B cell (primary cell): ENCODE results near the gene FRMD4A. TPM values are rescaled to one million over a fixed set of nuclear protein-coding genes. Genes with fewer than 3 reads are reported as not detected.

Experiments used
- ATAC-seq: fragments of 200-7000 bp; cut with Tn5 transposase; one replicate; pipeline ENCODE4 v1.10.0; 2021; ENCODE audit warnings: low read depth, mild to moderate bottlenecking, moderate number of reproducible peaks, moderate library complexity
- CTCF ChIA-PET: fragments of 350-600 bp; sonication (Branson Sonifier 250); formaldehyde crosslinking; loops from one replicate; lab custom pipeline; 2021; ENCODE audit warnings: antibody characterized with exemption, inconsistent platforms; lab: Charles Lee
- POLR2A ChIA-PET: fragments of 350-600 bp; sonication (Branson Sonifier 250); formaldehyde crosslinking; loops from one replicate; lab custom pipeline; 2021; ENCODE audit warnings: antibody characterized with exemption; lab: Charles Lee
- DNase-seq: peaks from one replicate; pipeline ENCODE4 v3.0.0; 2013
- H2AFZ ChIP-seq: 2 replicates; pipeline ENCODE4 v1.6.1; 2012; ENCODE audit warnings: mild to moderate bottlenecking, low read depth, low read length; ENCODE audit not compliant: insufficient read depth, poor library complexity, severe bottlenecking
- H3K27ac ChIP-seq, 2 donors: 1 replicate in 1 of 2; 2 replicates in 1 of 2; pipeline ENCODE4 v1.5.1; 2012 to 2013; ENCODE audit warnings: low read length in 2 of 2, mild to moderate bottlenecking in 2 of 2, moderate library complexity in 1 of 2
- H3K27me3 ChIP-seq, 4 experiments: fragments of 200-600 bp in 1 of 4; sonication (generic) in 1 of 4; replicated peaks in 1 of 4; 1 replicate in 2 of 4; 2 replicates in 2 of 4; pipeline versions ENCODE4 v1.6.1 to v1.7.0; 2013 to 2016; ENCODE audit warnings: low read length in 3 of 4, mild to moderate bottlenecking in 2 of 4, mixed read lengths in 1 of 4, moderate library complexity in 1 of 4; ENCODE audit not compliant: insufficient read depth in 4 of 4, control insufficient read depth in 3 of 4; ENCODE audit errors: control extremely low read depth in 1 of 4
- H3K36me3 ChIP-seq, 2 experiments: replicated peaks in 1 of 2; 1 replicate in 1 of 2; 2 replicates in 1 of 2; pipeline versions ENCODE4 v1.6.1 to v1.7.1; 2013; ENCODE audit warnings: low read length in 1 of 2; ENCODE audit not compliant: insufficient read depth in 2 of 2, control insufficient read depth in 1 of 2; ENCODE audit errors: control extremely low read depth in 1 of 2, extremely low read depth in 1 of 2
- H3K4me1 ChIP-seq, 2 donors: fragments of 200-600 bp in 1 of 2; sonication (generic) in 1 of 2; 1 replicate in 1 of 2; 2 replicates in 1 of 2; pipeline versions ENCODE4 v1.5.1 to v1.6.1; 2013 to 2017; ENCODE audit warnings: low read length in 2 of 2; ENCODE audit not compliant: control insufficient read depth in 2 of 2, insufficient read depth in 2 of 2
- H3K4me2 ChIP-seq: replicated peaks from 2 replicates; pipeline ENCODE3; 2012; ENCODE audit warnings: mild to moderate bottlenecking, low read depth, low read length; ENCODE audit not compliant: poor library complexity, severe bottlenecking
- H3K4me3 ChIP-seq, 5 experiments: fragments of 200-600 bp in 1 of 5; sonication (generic) in 1 of 5; 1 replicate in 3 of 5; 2 replicates in 2 of 5; pipeline versions ENCODE4 v1.5.1 to v1.7.0; 2011 to 2016; ENCODE audit warnings: low read length in 4 of 5, mild to moderate bottlenecking in 4 of 5, low read depth in 2 of 5, control low read depth in 1 of 5, moderate library complexity in 1 of 5; ENCODE audit not compliant: insufficient read depth in 1 of 5; ENCODE audit errors: control extremely low read depth in 1 of 5, extremely low read depth in 1 of 5
- H3K79me2 ChIP-seq: fragments of 200-600 bp; sonication (generic); one replicate; pipeline ENCODE4 v1.6.0; 2016; ENCODE audit warnings: low read length; ENCODE audit not compliant: control insufficient read depth, insufficient read depth
- H3K9ac ChIP-seq: fragments of 200-600 bp; sonication (generic); 2 replicates; pipeline ENCODE4 v1.6.1; 2017; ENCODE audit warnings: mild to moderate bottlenecking, low read length, moderate library complexity
- H3K9me3 ChIP-seq, 3 donors: one replicate each; pipeline versions ENCODE4 v1.6.1 to v1.7.1; 2013; ENCODE audit warnings: low read length in 2 of 3; ENCODE audit not compliant: control insufficient read depth in 2 of 3, insufficient read depth in 1 of 3; ENCODE audit errors: control extremely low read depth in 1 of 3
- H4K20me1 ChIP-seq: 2 replicates; pipeline ENCODE4 v1.6.0; 2012; ENCODE audit warnings: mild to moderate bottlenecking, low read length; ENCODE audit not compliant: insufficient read depth, control insufficient read depth, poor library complexity, severe bottlenecking
- H3K27ac Mint-ChIP-seq: one replicate; pipeline ENCODE4 v1.8.0; 2021; ENCODE audit warnings: mixed read lengths
- H3K27me3 Mint-ChIP-seq: one replicate; pipeline ENCODE4 v1.8.0; 2021; ENCODE audit warnings: mixed read lengths
- H3K4me1 Mint-ChIP-seq: one replicate; pipeline ENCODE4 v1.8.0; 2021; ENCODE audit warnings: mixed read lengths
- H3K4me3 Mint-ChIP-seq: one replicate; pipeline ENCODE4 v1.8.0; 2021; ENCODE audit warnings: mixed read lengths
- H3K9me3 Mint-ChIP-seq: one replicate; pipeline ENCODE4 v1.8.0; 2022; ENCODE audit warnings: mixed read lengths; ENCODE audit not compliant: insufficient read depth
- EZH2 ChIP-seq: IDR thresholded peaks from 2 replicates; pipeline ENCODE4 v1.6.1; 2012; ENCODE audit warnings: borderline replicate concordance, low read depth, mild to moderate bottlenecking, moderate library complexity, low read length; ENCODE audit not compliant: insufficient read depth, poor library complexity, severe bottlenecking
- WGBS: methylation state at CpG from one replicate; pipeline ENCODE4 v1.1.5; 2013; ENCODE audit warnings: missing lambda C conversion rate; ENCODE audit not compliant: insufficient coverage; 5-methylcytosine and 5-hydroxymethylcytosine counted together
- intact Hi-C: fragments of 100-400 bp; cut with micrococcal nuclease; formaldehyde crosslinking; loops from one replicate; pipeline ENCODE4 v1.10.0; 2022
- polyA plus RNA-seq: library from polyadenylated mRNA; depleted of rRNA; stranded (reverse); fragments of >200 nt; gene quantifications from 2 replicates; pipeline ENCODE4 v1.2.3, GENCODE V29; 2012
- total RNA-seq, 2 donors: library from RNA; stranded (reverse); fragments of 120-200 nt in 1 of 2; gene quantifications; 1 replicate in 1 of 2; 2 replicates in 1 of 2; pipeline versions ENCODE4 v1.2.3 to v1.2.4, GENCODE V29; 2013 to 2022
- TF ChIP-seq, protein P1 (sequence below): fragments of 200-600 bp; IDR thresholded peaks from one replicate; pipeline ENCODE4 v1.8.0; 2022; ENCODE audit warnings: antibody characterized with exemption, mild to moderate bottlenecking

The FRMD4A gene
- total and polyA plus RNA-seq, 2 donors (not counting 1 experiment from before 2014, with no cell fraction given) = 0.76 to 3.4 TPM

DNA sequence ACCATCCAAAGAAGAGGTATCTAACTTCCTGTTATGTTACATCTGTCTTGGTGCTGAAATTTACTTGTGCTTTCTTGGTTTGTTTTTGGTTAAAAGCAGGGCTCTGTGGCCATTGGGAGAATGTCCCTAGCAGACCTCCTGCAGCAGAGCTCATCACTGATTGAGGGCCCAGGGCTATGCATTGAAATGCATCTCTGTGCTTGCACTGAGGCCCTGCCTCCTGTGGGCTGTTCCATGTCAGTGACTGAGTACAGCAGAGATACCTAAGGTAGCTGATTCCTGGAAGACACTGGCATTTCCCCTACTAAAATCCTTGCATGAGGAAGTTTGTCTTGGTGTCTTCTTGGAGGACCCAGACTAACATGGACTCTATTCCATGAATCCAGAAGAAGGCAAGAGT, 213.9 kb downstream of the FRMD4A start:
- Histone ChIP-seq H3K4me1 (no peaks in the 10 kb centered on the region), H3K4me3 (no peak overlapping the region), H2AFZ (no peak overlapping the region), H3K27me3 (peaks cover 0 to 4% (median 0%) of the 10 kb centered on the region in 4 experiments), H3K9ac (no peak overlapping the region), H3K4me2 (no peak overlapping the region), H3K36me3 (no peaks in the 10 kb centered on the region), H3K27ac (no peak overlapping the region), H3K79me2 (no peaks in the 10 kb centered on the region), H3K9me3 (no peaks in the 10 kb centered on the region), H4K20me1 (no peaks in the 10 kb centered on the region)
- ChIA-PET POLR2A (no interaction called here), CTCF (interaction anchor here (0.5 kb wide), 1 partner anchor 83 kb away, joined by 6 read pairs; no protein-coding TSS in a partner anchor)
- intact Hi-C loops = no loop called here
- H3K4me3 Mint-ChIP-seq = no peak overlapping the region
- no peak for ATAC-seq
- DNase-seq = no peak
- TF ChIP-seq, protein P1, sequence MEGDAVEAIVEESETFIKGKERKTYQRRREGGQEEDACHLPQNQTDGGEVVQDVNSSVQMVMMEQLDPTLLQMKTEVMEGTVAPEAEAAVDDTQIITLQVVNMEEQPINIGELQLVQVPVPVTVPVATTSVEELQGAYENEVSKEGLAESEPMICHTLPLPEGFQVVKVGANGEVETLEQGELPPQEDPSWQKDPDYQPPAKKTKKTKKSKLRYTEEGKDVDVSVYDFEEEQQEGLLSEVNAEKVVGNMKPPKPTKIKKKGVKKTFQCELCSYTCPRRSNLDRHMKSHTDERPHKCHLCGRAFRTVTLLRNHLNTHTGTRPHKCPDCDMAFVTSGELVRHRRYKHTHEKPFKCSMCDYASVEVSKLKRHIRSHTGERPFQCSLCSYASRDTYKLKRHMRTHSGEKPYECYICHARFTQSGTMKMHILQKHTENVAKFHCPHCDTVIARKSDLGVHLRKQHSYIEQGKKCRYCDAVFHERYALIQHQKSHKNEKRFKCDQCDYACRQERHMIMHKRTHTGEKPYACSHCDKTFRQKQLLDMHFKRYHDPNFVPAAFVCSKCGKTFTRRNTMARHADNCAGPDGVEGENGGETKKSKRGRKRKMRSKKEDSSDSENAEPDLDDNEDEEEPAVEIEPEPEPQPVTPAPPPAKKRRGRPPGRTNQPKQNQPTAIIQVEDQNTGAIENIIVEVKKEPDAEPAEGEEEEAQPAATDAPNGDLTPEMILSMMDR = no peak
- TF ChIP-seq EZH2 = no peak
- peaks cover 16% of the 10 kb centered on the region for H3K4me1 Mint-ChIP-seq
- no peaks in the 10 kb centered on the region for H3K9me3 Mint-ChIP-seq
- H3K27me3 Mint-ChIP-seq = no peaks in the 10 kb centered on the region
- no peak overlapping the region for H3K27ac Mint-ChIP-seq

DNA sequence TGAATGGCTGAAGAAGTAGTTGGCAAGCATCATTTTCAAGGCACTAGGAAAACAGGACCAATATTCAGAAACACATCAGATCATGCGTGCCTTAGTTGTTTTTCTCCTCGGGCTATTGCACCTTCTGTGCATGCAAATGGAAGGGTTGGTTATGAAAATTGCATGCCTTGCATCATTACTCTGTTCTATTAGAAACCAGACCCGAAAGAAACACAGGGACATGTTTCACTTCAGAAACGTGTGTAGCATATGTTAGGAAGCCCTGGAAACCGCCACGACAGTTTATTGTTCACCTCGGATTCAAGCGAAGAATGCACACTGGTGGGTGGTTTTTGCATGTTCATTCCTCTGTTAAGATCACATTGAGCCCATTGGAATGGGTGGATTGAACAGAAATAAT, 214.7 kb downstream of the FRMD4A start:
- Mint-ChIP-seq H3K9me3 (no peaks in the 10 kb centered on the region), H3K4me1 (peaks cover 16% of the 10 kb centered on the region), H3K4me3 (no peak overlapping the region), H3K27ac (no peak overlapping the region), H3K27me3 (peaks cover 3% of the 10 kb centered on the region)
- WGBS = 90% methylated on average over 5 of the region's 8 CpGs
- no peak overlapping the region for H2AFZ ChIP-seq
- H3K9ac ChIP-seq = no peak overlapping the region
- no peak for ATAC-seq
- H3K9me3 ChIP-seq = no peaks in the 10 kb centered on the region
- no peak for DNase-seq
- no peak overlapping the region for H3K4me3 ChIP-seq
- H3K27me3 ChIP-seq = peaks cover 0 to 4% (median 0%) of the 10 kb centered on the region in 4 experiments
- H4K20me1 ChIP-seq = no peaks in the 10 kb centered on the region
- CTCF ChIA-PET = no interaction called here
- intact Hi-C loops = no loop called here
- no peak overlapping the region for H3K27ac ChIP-seq
- H3K4me1 ChIP-seq = no peaks in the 10 kb centered on the region
- no peaks in the 10 kb centered on the region for H3K79me2 ChIP-seq
- no peak overlapping the region for H3K4me2 ChIP-seq
- TF ChIP-seq, protein P1 = no peak
- TF ChIP-seq EZH2 = no peak
- no peaks in the 10 kb centered on the region for H3K36me3 ChIP-seq
- POLR2A ChIA-PET = no interaction called here
